ENCODE data around the gene RNF115.

RNF115 gene

GRCh38 chr1:145696630-145696960 is 127.3 kb downstream of the RNF115 start:
- Histone ChIP-seq H3K79me2 (ENCODE audit: control insufficient read depth, insufficient read depth, low read length, unreplicated experiment) (no peaks in the 10 kb centered on the region), H3K4me3 (ENCODE audit: low read depth, low read length) (no peak overlapping the region), H2AFZ (ENCODE audit: low read length, unreplicated experiment) (no peak overlapping the region), H3K27ac (ENCODE audit: low read depth, low read length) (no peak overlapping the region), H3K36me3 (ENCODE audit: insufficient read depth, low read length) (no peaks in the 10 kb centered on the region), H3K27me3 (ENCODE audit: insufficient read depth, low read length) (no peaks in the 10 kb centered on the region; the same call in 1 of the 2 replicates), H3K4me1 (ENCODE audit: control insufficient read depth, insufficient read depth, low read length, unreplicated experiment) (no peaks in the 10 kb centered on the region)

- Histone ChIP-seq H3K79me2 (ENCODE audit: control insufficient read depth, insufficient read depth, low read length, unreplicated experiment) (no peaks in the 10 kb centered on the region), H3K4me1 (ENCODE audit: control insufficient read depth, insufficient read depth, low read length, unreplicated experiment) (peaks cover 5% of the 10 kb centered on the region), H3K27ac (ENCODE audit: low read depth, low read length) (no peak overlapping the region), H3K27me3 (ENCODE audit: insufficient read depth, low read length) (no peaks in the 10 kb centered on the region; the same call in 1 of the 2 replicates), H3K4me3 (ENCODE audit: low read depth, low read length) (no peak overlapping the region), H3K36me3 (ENCODE audit: insufficient read depth, low read length) (no peaks in the 10 kb centered on the region), H2AFZ (ENCODE audit: low read length, unreplicated experiment) (no peak overlapping the region)
Measured at GRCh38 chr1:145695821-145696629, 127.9 kb downstream of the RNF115 start.

DNA sequence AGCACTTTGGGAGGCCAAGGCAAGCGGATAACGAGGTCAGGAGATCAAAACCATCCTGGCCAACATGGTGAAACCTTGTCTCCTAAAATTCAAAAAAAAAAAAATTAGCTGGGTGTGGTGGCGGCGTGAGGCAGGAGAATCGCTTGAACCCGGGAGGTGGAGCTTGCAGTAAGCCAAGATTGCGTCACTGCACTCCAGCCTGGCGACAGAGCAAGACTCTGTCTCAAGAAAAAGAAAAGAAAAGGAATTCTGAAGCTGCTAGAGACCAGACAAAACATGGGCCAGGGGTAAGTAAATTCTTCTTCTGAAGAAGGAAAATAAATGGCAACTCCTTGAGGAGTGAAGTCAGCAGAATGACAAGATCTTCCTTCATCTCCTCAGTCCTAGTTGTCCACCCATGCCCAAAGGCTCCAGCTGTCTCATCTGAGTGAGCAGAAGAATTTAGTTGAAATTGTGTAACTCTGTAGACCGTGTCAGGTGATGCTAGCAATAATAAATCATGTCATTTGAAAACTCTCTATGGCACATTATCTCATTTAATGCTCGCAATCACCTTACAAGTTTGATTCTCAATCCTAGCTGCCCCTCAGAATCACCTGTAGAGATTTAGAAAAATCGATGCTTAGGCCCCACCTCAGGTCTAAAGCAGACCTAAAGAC is 131.0 kb downstream of the RNF115 start:
- no peak overlapping the region for H3K27ac ChIP-seq (ENCODE audit: low read depth, low read length)
- no peak overlapping the region for H2AFZ ChIP-seq (ENCODE audit: low read length, unreplicated experiment)
- no peak overlapping the region for H3K4me3 ChIP-seq (ENCODE audit: low read depth, low read length)
- H3K4me1 ChIP-seq (ENCODE audit: control insufficient read depth, insufficient read depth, low read length, unreplicated experiment): peaks cover 19% of the 10 kb centered on the region
- H3K36me3 ChIP-seq (ENCODE audit: insufficient read depth, low read length): 0 out of 2 replicates have a peak, but pooled peaks cover 2% of the 10 kb centered on the region
- H3K79me2 ChIP-seq (ENCODE audit: control insufficient read depth, insufficient read depth, low read length, unreplicated experiment): no peaks in the 10 kb centered on the region
- no peaks in the 10 kb centered on the region for H3K27me3 ChIP-seq (ENCODE audit: insufficient read depth, low read length)

GRCh38 chr1:145690587-145691558 is 133.0 kb downstream of the RNF115 start:
- peak overlapping the region; percentile 56 for H3K27ac ChIP-seq (ENCODE audit: low read depth, low read length)
- H3K79me2 ChIP-seq (ENCODE audit: control insufficient read depth, insufficient read depth, low read length, unreplicated experiment): no peaks in the 10 kb centered on the region
- no peaks in the 10 kb centered on the region for H3K27me3 ChIP-seq (ENCODE audit: insufficient read depth, low read length)
- H3K4me3 ChIP-seq (ENCODE audit: low read depth, low read length): no peak overlapping the region
- H3K4me1 ChIP-seq (ENCODE audit: control insufficient read depth, insufficient read depth, low read length, unreplicated experiment): peaks cover 19% of the 10 kb centered on the region
- H3K36me3 ChIP-seq (ENCODE audit: insufficient read depth, low read length): 0 out of 2 replicates have a peak, but pooled peaks cover 5% of the 10 kb centered on the region
- peak overlapping the region; percentile 9 for H2AFZ ChIP-seq (ENCODE audit: low read length, unreplicated experiment)

- Histone ChIP-seq H3K27me3 (ENCODE audit: insufficient read depth, low read length) (no peaks in the 10 kb centered on the region), H3K79me2 (ENCODE audit: control insufficient read depth, insufficient read depth, low read length, unreplicated experiment) (no peaks in the 10 kb centered on the region), H3K27ac (ENCODE audit: low read depth, low read length) (peak overlapping the region; percentile 56), H2AFZ (ENCODE audit: low read length, unreplicated experiment) (no peak overlapping the region), H3K4me3 (ENCODE audit: low read depth, low read length) (no peak overlapping the region), H3K4me1 (ENCODE audit: control insufficient read depth, insufficient read depth, low read length, unreplicated experiment) (peaks cover 19% of the 10 kb centered on the region), H3K36me3 (ENCODE audit: insufficient read depth, low read length) (0 out of 2 replicates have a peak, but pooled peaks cover 5% of the 10 kb centered on the region)
Measured at GRCh38 chr1:145689922-145690321, 134.0 kb downstream of the RNF115 start.

GRCh38 chr1:145688924-145689323 is 135.0 kb downstream of the RNF115 start:
- no peak overlapping the region for H3K27ac ChIP-seq (ENCODE audit: low read depth, low read length)

More at GRCh38 chr1:145688924-145689323, 135.0 kb downstream of the RNF115 start:
- H2AFZ ChIP-seq (ENCODE audit: low read length, unreplicated experiment): no peak overlapping the region
- H3K4me3 ChIP-seq (ENCODE audit: low read depth, low read length): no peak overlapping the region
- H3K4me1 ChIP-seq (ENCODE audit: control insufficient read depth, insufficient read depth, low read length, unreplicated experiment): peaks cover 19% of the 10 kb centered on the region
- no peaks in the 10 kb centered on the region for H3K27me3 ChIP-seq (ENCODE audit: insufficient read depth, low read length)
- H3K36me3 ChIP-seq (ENCODE audit: insufficient read depth, low read length): 0 out of 2 replicates have a peak, but pooled peaks cover 5% of the 10 kb centered on the region
- H3K79me2 ChIP-seq (ENCODE audit: control insufficient read depth, insufficient read depth, low read length, unreplicated experiment): no peaks in the 10 kb centered on the region
